K562 (cell line): Measurements from ENCODE around the gene ATP2A1. TPM values are rescaled to one million over a fixed set of nuclear protein-coding genes. Genes with fewer than 3 reads are reported as not detected.

Experiments
- COPS2 ChIP-seq: fragments of 450-650 bp; conservative IDR thresholded peaks from 2 replicates; pipeline ENCODE4 v1.6.1; 2016; ENCODE audit warnings: mild to moderate bottlenecking, moderate library complexity
- FOXJ3 ChIP-seq: sonication (generic); formaldehyde crosslinking; IDR thresholded peaks from 2 replicates; pipeline ENCODE4 v1.4.0; 2020; ENCODE audit warnings: mild to moderate bottlenecking, missing genetic modification reagents
- GTF2E2 ChIP-seq: fragments of 200-800 bp; sonication (Bioruptor generic); IDR thresholded peaks from 2 replicates; pipeline ENCODE4 v1.6.1; 2016; ENCODE audit warnings: missing genetic modification characterization, missing compliant biosample characterization
- HMGXB4 ChIP-seq: sonication (generic); formaldehyde crosslinking; IDR thresholded peaks from 2 replicates; pipeline ENCODE4 v1.8.1; 2023; ENCODE audit warnings: mild to moderate bottlenecking, missing genetic modification reagents
- IRF2 ChIP-seq: sonication (generic); formaldehyde crosslinking; IDR thresholded peaks from 2 replicates; pipeline ENCODE4 v1.8.1; 2022; ENCODE audit warnings: mild to moderate bottlenecking, missing genetic modification reagents
- MAFK ChIP-seq: IDR thresholded peaks from 2 replicates; pipeline ENCODE4 v1.6.1; 2011; ENCODE audit warnings: low read length, improper control_type of control experiment
- MLLT1 ChIP-seq, 2 experiments: fragments of 450-650 bp; IDR thresholded peaks; 2 replicates each; pipeline ENCODE4 v1.6.1; 2016
- NCOA6 ChIP-seq: fragments of 450-650 bp; IDR thresholded peaks from 2 replicates; pipeline ENCODE4 v1.6.1; 2017; ENCODE audit warnings: mild to moderate bottlenecking
- SIN3B ChIP-seq: fragments of 450-650 bp; IDR thresholded peaks from 2 replicates; pipeline ENCODE4 v1.6.1; 2017; ENCODE audit warnings: low read depth, mild to moderate bottlenecking, moderate library complexity
- SMAD3 ChIP-seq: fragments of 450-650 bp; formaldehyde crosslinking; conservative IDR thresholded peaks from 2 replicates; pipeline ENCODE4 v1.4.0; 2020; ENCODE audit warnings: mild to moderate bottlenecking
- TEAD4 ChIP-seq, 2 experiments: sonication (generic) in 1 of 2; formaldehyde crosslinking in 1 of 2; IDR thresholded peaks; 2 replicates each; pipeline versions ENCODE4 v1.6.1 to v1.8.0; 2012 to 2022; ENCODE audit warnings: borderline replicate concordance in 1 of 2, inconsistent platforms in 1 of 2, low read length in 1 of 2, mild to moderate bottlenecking in 1 of 2, missing genetic modification reagents in 1 of 2
- TRIM25 ChIP-seq: fragments of 450-650 bp; IDR thresholded peaks from 2 replicates; pipeline ENCODE4 v1.7.0; 2016; ENCODE audit warnings: borderline replicate concordance
- VEZF1 ChIP-seq: fragments of 200-800 bp; sonication (Bioruptor generic); IDR thresholded peaks from 2 replicates; pipeline ENCODE4 v1.6.1; 2017; ENCODE audit warnings: missing genetic modification characterization, missing compliant biosample characterization
- ZBTB11 ChIP-seq, 3 experiments: fragments of 200-800 bp in 1 of 3; fragments of 250-450 bp in 1 of 3; fragments of 450-650 bp in 1 of 3; sonication (Bioruptor Pico) in 1 of 3; sonication (Bioruptor generic) in 1 of 3; formaldehyde crosslinking in 1 of 3; IDR thresholded peaks; 2 replicates each; pipeline versions ENCODE4 v1.6.1 to v1.8.0; 2016 to 2022; ENCODE audit warnings: mild to moderate bottlenecking in 2 of 3, missing genetic modification characterization in 2 of 3, missing compliant biosample characterization in 1 of 3, moderate library complexity in 1 of 3
- ZC3H8 ChIP-seq: fragments of 450-650 bp; IDR thresholded peaks from 2 replicates; pipeline ENCODE4 v1.6.1; 2017
- ZNF780A ChIP-seq: fragments of 250-450 bp; sonication (Bioruptor Pico); IDR thresholded peaks from 2 replicates; pipeline ENCODE4 v1.5.0; 2021; ENCODE audit warnings: mild to moderate bottlenecking
- polyA plus RNA-seq, 8 experiments: library from polyadenylated mRNA; depleted of rRNA in 4 of 8; stranded (reverse) in 5 of 8; unstranded in 3 of 8; fragments of >200 nt; fragmentation: Nextera tagmentation in 2 of 8; fragmentation: Illumina TruSeq in 1 of 8; extraction: Ambion mirVana in 2 of 8; extraction: Trizol in 1 of 8; gene quantifications; 2 replicates each; pipeline versions ENCODE4 v1.2.1 to v1.2.3, GENCODE V29; 2011 to 2014; ENCODE audit warnings: inconsistent platforms in 1 of 8, missing spikeins in 1 of 8
- total RNA-seq, 7 experiments: library from RNA; depleted of rRNA in 6 of 7; stranded (reverse); fragments of >200 nt in 6 of 7; fragmentation: Illumina TruSeq in 2 of 7; extraction: Trizol in 2 of 7; gene quantifications; 2 replicates each; pipeline versions ENCODE4 v1.2.1 to v1.2.3, GENCODE V29; 2011 to 2021; ENCODE audit warnings: low replicate concordance in 1 of 7

ATP2A1 gene
- total and polyA plus RNA-seq, 9 of the 15 experiments (the other 6 are each of a cell fraction or from before 2014, with no cell fraction given): 0.25 to 2.6 (median 0.65) TPM

- TF ChIP-seq MLLT1 (IDR thresholded peaks at IDR 0.05): peak in 1 of 2 experiments; percentile 36; a peak in 2 of 4 replicates
- TF ChIP-seq SIN3B: peak; percentile 93
- no peak for TF ChIP-seq TRIM25
- no peak for TF ChIP-seq ZC3H8
- 0 out of 2 replicates have a peak, but pooled peaks have one; percentile 13 for TF ChIP-seq MAFK
- peak; percentile 81; the same call in 1 of the 2 replicates for TF ChIP-seq HMGXB4 (CRISPR knock-in tag)
- no peak for TF ChIP-seq ZNF780A
- TF ChIP-seq VEZF1 (CRISPR knock-in tag): peak; percentile 91
- TF ChIP-seq TEAD4 (IDR thresholded peaks at IDR 0.05; ENCODE audit: low read length): peak; percentile 30; the same call in 1 of the 2 replicates
- TF ChIP-seq TEAD4 (CRISPR knock-in tag; IDR thresholded peaks at IDR 0.05; ENCODE audit: borderline replicate concordance): no peak
- TF ChIP-seq COPS2: no peak
- TF ChIP-seq ZBTB11 (CRISPR knock-in tag; IDR thresholded peaks at IDR 0.05): peak; percentile 90 to 98 (median 97)
- no peak for TF ChIP-seq SMAD3 (CRISPR knock-in tag)
- no peak for TF ChIP-seq IRF2
- TF ChIP-seq FOXJ3 (CRISPR knock-in tag): no peak
- TF ChIP-seq NCOA6: no peak
- 0 out of 2 replicates have a peak, but pooled peaks have one; percentile 22 for TF ChIP-seq GTF2E2
Measured at GRCh38 chr16:28846080-28846932, 32.0 kb upstream of the ATP2A1 start, which contains the start of gene TUFM (continued).
